Tibial nerve (tissue), 4 donors: ENCODE data around the gene KANK2.

ENCODE experiments used
- EP300 ChIP-seq, 2 donors: sonication (generic); formaldehyde crosslinking; IDR thresholded peaks; one replicate each; pipeline ENCODE4 v1.6.1; 2017; ENCODE audit warnings: antibody characterized with exemption in 2 of 2, mild to moderate bottlenecking in 1 of 2
- TF ChIP-seq, protein P1 (sequence below), 5 experiments: fragments of 200-600 bp in 3 of 5; fragments of 450-650 bp in 2 of 5; sonication (generic) in 3 of 5; IDR thresholded peaks; one replicate each; pipeline ENCODE4 v1.5.1; 2016 to 2019; ENCODE audit warnings: antibody characterized with exemption in 5 of 5, mild to moderate bottlenecking in 3 of 5, moderate library complexity in 2 of 5

DNA sequence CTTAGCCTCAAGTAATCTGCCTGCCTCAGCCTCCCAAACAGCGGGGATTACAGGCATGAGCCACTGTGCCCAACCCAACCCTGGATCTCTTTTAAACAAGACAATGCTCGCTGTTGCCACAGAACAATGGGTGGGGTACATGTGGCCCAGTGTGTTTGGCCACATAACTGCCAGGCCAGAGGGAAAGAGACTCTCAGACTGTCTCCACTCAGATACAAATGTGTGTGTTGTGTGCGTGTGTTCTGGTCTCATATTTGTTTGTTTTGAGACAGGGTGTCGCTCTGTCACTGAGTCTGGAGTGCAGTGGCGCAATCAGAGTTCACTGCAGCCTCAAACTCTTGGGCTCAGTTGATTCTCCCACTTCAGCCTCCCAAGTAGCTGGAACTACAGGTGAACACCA lies 82.3 kb downstream of the KANK2 start:
- TF ChIP-seq, protein P1, sequence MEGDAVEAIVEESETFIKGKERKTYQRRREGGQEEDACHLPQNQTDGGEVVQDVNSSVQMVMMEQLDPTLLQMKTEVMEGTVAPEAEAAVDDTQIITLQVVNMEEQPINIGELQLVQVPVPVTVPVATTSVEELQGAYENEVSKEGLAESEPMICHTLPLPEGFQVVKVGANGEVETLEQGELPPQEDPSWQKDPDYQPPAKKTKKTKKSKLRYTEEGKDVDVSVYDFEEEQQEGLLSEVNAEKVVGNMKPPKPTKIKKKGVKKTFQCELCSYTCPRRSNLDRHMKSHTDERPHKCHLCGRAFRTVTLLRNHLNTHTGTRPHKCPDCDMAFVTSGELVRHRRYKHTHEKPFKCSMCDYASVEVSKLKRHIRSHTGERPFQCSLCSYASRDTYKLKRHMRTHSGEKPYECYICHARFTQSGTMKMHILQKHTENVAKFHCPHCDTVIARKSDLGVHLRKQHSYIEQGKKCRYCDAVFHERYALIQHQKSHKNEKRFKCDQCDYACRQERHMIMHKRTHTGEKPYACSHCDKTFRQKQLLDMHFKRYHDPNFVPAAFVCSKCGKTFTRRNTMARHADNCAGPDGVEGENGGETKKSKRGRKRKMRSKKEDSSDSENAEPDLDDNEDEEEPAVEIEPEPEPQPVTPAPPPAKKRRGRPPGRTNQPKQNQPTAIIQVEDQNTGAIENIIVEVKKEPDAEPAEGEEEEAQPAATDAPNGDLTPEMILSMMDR (IDR thresholded peaks at IDR 0.05) = no peak
- no peak for TF ChIP-seq EP300 (IDR thresholded peaks at IDR 0.05)
